ENCODE measurements around the gene SRPK3.

Gene SRPK3

GRCh38 chrX:153784325-153784967 lies 3.6 kb downstream of the SRPK3 start:
- no peak for ATAC-seq
- no peak for DNase-seq

- ATAC-seq (no peak), DNase-seq (no peak)
Measured at GRCh38 chrX:153786669-153787068, 5.8 kb downstream of the SRPK3 start.

- ATAC-seq: no peak
Measured at GRCh38 chrX:153789654-153790053, 8.8 kb downstream of the SRPK3 start.

DNA sequence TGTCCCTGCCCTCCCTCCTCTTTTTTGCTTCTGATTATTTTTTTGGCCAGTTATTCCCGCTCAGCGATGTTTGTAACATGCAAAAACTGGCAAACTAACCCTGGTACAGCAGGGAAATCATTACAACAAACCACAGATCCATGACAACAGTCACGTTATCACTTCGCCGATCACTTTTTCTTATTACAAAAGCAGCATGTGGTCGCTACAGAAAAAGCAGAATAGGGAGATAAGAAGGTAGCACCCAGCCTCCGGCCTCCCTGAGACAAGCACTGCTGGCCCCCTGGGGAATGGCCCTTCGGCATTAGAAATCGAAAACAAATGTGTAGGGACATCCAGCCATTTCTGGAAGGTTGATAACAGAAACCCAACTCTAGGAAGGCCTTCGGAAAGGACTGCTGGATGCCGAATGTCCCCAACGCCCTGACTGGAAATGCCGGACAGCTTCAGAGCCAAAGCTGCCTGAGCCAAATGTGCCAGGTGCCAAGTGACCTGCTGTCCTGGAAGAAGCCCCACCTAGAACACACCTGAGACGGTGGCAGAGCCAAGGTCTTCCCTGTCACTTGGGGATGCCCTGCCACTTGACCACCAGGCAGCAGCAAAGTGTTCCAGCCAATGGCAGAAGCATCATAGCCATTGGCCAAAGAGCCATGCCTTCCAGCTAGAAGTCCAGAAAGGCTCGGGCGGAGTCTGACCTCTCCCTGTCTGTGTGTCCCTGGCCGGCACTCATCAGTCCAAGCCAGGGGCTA lies 10.4 kb downstream of the SRPK3 start:
- DNase-seq (no peak), ATAC-seq (no peak)

More at GRCh38 chrX:153789654-153790053, 8.8 kb downstream of the SRPK3 start:
- DNase-seq: no peak

GRCh38 chrX:153792368-153792767 lies 11.5 kb downstream of the SRPK3 start:
- ATAC-seq (no peak), DNase-seq (no peak)

- no peak for DNase-seq
- no peak for ATAC-seq
Measured at GRCh38 chrX:153793291-153793690, 12.4 kb downstream of the SRPK3 start.

DNA sequence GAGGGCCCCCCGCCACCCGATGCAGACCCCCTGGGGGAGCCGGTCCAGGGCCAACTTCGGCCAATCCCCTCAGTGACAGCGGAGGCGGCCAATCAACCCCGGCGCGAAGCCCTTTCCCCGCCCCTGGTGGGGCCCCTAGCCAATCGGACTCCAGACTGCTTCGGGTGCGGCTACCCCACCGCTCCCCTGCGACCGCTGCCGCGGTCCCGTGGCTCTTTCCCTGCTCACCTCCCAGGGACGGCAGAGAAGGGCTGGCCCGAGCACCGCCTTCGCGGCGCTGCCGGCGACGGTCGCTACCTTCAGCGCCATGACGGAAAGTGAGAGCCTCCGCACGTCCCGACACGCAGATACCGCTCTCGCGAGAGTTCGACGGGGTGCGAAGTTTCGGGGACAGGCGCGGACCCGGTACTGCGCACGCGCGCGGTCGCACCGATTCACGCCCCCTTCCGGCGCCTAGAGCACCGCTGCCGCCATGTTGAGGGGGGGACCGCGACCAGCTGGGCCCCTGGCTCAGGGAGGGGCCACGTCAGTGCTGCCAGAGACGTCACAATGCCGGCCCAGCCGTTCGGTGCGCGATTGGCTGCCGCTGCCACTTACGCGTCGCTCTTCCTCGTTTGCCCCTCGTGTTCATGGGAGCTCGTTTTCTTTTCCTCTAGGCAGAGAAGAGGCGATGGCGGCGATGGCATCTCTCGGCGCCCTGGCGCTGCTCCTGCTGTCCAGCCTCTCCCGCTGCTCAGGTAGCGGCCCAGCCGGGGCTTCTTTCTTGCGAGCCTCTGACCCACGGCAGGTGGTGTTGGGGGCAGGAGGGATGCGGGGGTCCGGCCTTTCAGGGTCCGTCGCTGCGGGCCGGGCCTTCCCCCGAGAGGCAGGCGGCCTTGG lies 13.4 kb downstream of the SRPK3 start, which contains the start of the genes IDH3G and SSR4:
TSS of gene IDH3G (minus strand) at position 358 of the 879 bp plus-strand sequence. CDS start at position 309, 49 bp downstream.
TSS of gene SSR4 (plus strand) at position 651 of the 879 bp plus-strand sequence. CDS start at position 671, 20 bp downstream.
- ATAC-seq (peak; percentile 96), DNase-seq (peak; percentile 92)

- DNase-seq (peak; percentile 17), ATAC-seq (peak; percentile 3)
Measured at GRCh38 chrX:153794897-153795816, 14.3 kb downstream of the SRPK3 start.

DNA sequence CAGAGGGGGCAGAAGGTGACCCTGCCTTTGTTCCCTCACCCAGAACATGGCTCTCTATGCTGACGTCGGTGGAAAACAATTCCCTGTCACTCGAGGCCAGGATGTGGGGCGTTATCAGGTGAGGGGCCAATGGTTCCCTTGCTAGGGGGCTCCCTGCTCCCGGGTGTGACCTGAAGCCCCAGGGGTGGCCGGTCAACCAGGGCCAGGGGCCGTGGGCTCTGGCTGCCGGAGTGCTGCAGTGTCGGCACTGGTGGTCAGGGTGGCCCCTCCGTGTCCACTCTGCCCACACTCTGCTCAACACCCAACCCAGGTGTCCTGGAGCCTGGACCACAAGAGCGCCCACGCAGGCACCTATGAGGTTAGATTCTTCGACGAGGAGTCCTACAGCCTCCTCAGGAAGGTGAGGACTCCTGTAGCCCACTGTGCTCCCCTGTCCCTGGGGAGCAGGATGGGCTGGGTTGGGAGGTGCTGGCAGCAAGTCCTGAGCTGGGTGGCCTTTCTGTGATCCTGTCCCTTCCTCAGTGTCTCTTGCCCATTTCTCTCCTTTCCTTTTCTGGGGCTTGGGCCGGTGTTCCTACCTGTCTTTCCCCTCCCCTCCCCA lies 16.7 kb downstream of the SRPK3 start:
- no peak for ATAC-seq
- no peak for DNase-seq

DNA sequence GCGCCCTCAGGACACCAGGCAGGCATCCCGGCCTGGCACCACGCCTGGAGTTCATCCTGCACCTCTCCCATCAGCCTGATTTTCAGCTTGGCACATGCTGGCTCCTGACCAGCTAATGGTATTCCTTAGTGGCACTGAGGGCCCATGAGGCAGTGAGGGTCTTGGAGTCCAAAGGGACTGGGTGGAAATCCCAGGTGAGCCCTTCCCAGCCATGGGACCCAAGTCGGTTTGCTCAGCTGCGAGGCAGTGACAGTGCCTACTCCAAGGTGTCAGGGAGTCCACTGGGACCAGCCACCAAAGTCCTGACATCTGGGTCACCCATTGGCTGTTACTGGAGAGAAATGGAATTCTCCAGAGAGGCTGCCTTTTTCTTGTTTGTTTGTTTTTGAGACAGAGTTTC lies 18.5 kb downstream of the SRPK3 start:
- no peak for DNase-seq
- no peak for ATAC-seq

DNA sequence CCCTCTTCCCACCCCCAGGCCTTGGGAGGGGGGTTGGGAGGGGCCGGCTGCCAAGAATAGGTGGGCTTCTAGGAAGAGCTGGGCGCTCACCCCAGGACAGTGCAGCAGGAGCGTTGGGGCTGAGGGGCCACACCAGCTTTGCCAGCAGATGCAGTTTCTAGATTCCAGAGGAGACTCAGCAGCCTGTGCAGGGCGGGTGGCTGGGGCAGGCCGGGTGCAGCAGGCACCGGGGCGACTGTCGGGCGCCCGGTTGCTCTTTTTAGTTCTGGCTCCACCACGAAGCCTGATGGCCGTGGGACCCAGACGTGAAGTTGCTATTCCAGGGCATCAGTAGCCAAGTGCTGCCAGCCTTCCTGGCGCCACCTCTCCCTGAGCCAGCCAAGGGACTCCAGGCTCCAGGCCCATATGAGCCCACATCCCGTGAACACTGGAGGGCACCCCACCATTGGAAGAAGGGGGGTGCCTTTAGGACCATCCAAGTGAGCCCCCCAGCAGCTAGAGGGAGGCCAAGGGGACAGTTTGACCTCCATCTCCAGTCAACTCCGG lies 19.4 kb downstream of the SRPK3 start:
- DNase-seq: no peak
- ATAC-seq: no peak

- ATAC-seq (no peak), DNase-seq (no peak)
Measured at GRCh38 chrX:153800746-153801145, 19.9 kb downstream of the SRPK3 start.

- ATAC-seq: no peak
- no peak for DNase-seq
Measured at GRCh38 chrX:153801669-153802068, 20.8 kb downstream of the SRPK3 start.

- DNase-seq: no peak
- no peak for ATAC-seq
Measured at GRCh38 chrX:153802513-153803045, 21.7 kb downstream of the SRPK3 start.

- ATAC-seq (no peak), DNase-seq (no peak)
Measured at GRCh38 chrX:153803211-153804099, 22.6 kb downstream of the SRPK3 start.

GRCh38 chrX:153804100-153804595 lies 23.3 kb downstream of the SRPK3 start:
- DNase-seq (no peak), ATAC-seq (no peak)

- no peak for DNase-seq
- ATAC-seq: no peak
Measured at GRCh38 chrX:153804621-153805020, 23.8 kb downstream of the SRPK3 start.

DNA sequence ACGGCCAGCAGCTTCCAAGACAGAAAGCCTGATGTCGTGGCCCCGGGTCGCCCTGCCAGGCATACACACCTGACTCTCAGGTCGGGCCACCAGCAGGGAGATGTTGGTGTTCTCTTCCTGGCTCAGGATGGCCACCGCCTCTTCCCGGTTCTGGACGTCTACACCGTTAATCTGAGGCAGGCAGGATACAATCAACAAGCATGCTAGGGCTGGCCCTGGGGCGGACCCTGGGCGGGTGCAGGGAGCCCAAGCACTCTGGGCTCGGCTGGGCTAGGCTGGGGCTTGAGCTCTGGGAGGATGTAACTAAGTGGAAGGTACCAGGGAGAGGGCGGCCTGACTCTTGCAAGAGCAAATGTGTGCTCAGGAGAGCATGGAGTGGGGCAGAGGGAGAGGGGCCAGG lies 24.6 kb downstream of the SRPK3 start:
- ATAC-seq (no peak), DNase-seq (no peak)

DNA sequence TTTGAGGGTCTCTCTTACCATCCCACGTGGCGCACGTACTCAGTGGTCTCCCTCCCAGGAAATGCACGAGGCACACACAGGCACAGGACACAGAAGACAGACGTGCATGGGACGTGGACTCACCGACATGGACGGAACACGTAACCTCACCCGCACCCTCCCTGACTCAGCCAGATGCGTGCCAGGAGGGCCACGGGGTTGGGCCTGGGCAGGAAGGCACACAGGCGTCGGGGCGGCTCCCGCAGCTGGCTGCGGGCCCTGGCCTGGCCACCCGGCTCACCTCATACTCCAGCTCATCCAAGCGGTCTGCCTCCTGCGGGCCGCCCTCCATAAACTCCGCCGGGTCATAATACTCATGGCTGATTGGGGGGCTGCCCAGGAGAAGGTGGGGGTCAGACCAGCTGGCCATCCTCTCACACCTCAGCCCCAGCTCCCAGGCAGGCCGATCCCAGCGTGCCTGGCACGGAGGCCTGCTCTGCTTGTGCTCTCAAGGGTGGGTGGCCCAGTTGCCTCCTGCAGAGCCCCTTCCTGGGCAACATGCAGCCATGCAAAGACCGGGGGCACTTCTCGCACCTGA lies 26.2 kb downstream of the SRPK3 start:
- ATAC-seq: no peak
- no peak for DNase-seq

Data from stimulated activated naive CD8-positive, alpha-beta T cell treated with anti-CD3 and anti-CD28 coated beads, Interleukin-15, Interleukin-2, amounts not matched to agents 100 U/mL and 50 U/mL, for 24 hours (primary cell).